BLaER1 treated with 17β-estradiol and CSF1 and Interleukin-3, amounts not matched to agents 10 nM and 100 nM (cell line): ENCODE measurements around the gene COPG2.

Experiments
- H3K27ac ChIP-seq, 11 experiments: shearing (Covaris generic); formaldehyde crosslinking; 2 replicates each; pipeline ENCODE4 v1.8.1; 2022
- H3K27me3 ChIP-seq, 11 experiments: shearing (Covaris generic); formaldehyde crosslinking; 2 replicates each; pipeline ENCODE4 v1.8.1; 2022
- H3K36me3 ChIP-seq, 11 experiments: shearing (Covaris generic); formaldehyde crosslinking; 2 replicates each; pipeline ENCODE4 v1.8.1; 2022
- H3K4me1 ChIP-seq, 10 experiments: shearing (Covaris generic); formaldehyde crosslinking; 2 replicates each; pipeline ENCODE4 v1.8.1; 2022
- H3K4me2 ChIP-seq, 11 experiments: shearing (Covaris generic); formaldehyde crosslinking; 2 replicates each; pipeline ENCODE4 v1.8.1; 2022
- H3K4me3 ChIP-seq, 10 experiments: shearing (Covaris generic); formaldehyde crosslinking; 2 replicates each; pipeline ENCODE4 v1.8.1; 2022
- H3K9ac ChIP-seq, 11 experiments: shearing (Covaris generic); formaldehyde crosslinking; 2 replicates each; pipeline ENCODE4 v1.8.1; 2022
- H3K9me3 ChIP-seq, 11 experiments: shearing (Covaris generic); formaldehyde crosslinking; replicated peaks in 1 of 11; 2 replicates each; pipeline ENCODE4 v1.8.1; 2022
- H4K20me1 ChIP-seq, 11 experiments: shearing (Covaris generic); formaldehyde crosslinking; 2 replicates each; pipeline ENCODE4 v1.8.1; 2022
- Cebpa-rat ChIP-seq, 11 experiments: shearing (Covaris generic); IDR thresholded peaks; 2 replicates each; pipeline ENCODE4 v1.8.1; 2022

The COPG2 gene

DNA sequence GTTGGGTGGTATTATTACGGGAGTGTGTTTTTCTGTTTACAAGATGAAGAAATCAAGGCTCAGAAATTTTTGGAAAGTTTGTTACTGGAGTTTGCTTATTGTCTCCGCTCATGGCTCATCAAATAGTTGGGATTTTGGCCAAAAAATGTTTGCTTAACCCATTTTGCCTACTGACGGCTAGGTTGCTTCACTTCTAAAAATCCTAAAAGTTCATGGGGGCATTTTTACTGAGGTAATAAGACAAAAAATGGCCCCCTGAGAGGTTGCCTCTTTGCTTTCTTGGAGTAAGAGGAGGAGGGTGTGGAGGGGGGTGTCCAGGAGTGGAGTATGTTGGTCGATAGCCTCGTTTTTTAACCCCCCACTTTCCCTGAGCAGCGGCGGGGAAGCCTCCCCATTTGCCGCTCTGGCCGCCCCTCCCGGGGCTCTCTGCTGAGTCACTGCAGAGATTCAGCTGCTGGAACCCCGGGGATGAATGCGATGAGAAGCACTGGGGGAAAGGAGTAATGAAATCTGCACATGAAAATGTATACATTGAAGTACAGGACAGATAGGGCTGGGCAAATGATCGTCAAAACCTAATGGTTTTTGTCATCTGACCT, 175.2 kb downstream of the COPG2 start:
- H3K27me3 ChIP-seq = peaks cover 0 to 29% (median 19%) of the 10 kb centered on the region in 11 experiments; a peak in 13 of 22 replicates
- H3K9ac ChIP-seq = no peak overlapping the region
- no peak for TF ChIP-seq Cebpa-rat (IDR thresholded peaks at IDR 0.05)
- peaks cover 37 to 45% (median 43%) of the 10 kb centered on the region in 11 experiments for H3K9me3 ChIP-seq
- H3K4me3 ChIP-seq = peak overlapping the region in 2 of 10 experiments; percentile 7 to 19; a peak in 1 of 20 replicates
- H3K4me1 ChIP-seq = no peaks in the 10 kb centered on the region
- no peak overlapping the region for H3K27ac ChIP-seq
- H3K4me2 ChIP-seq = no peak overlapping the region
- no peaks in the 10 kb centered on the region for H4K20me1 ChIP-seq
- 0 out of 22 replicates have a peak, but pooled peaks cover 0 to 4% (median 0%) of the 10 kb centered on the region in 11 experiments for H3K36me3 ChIP-seq

DNA sequence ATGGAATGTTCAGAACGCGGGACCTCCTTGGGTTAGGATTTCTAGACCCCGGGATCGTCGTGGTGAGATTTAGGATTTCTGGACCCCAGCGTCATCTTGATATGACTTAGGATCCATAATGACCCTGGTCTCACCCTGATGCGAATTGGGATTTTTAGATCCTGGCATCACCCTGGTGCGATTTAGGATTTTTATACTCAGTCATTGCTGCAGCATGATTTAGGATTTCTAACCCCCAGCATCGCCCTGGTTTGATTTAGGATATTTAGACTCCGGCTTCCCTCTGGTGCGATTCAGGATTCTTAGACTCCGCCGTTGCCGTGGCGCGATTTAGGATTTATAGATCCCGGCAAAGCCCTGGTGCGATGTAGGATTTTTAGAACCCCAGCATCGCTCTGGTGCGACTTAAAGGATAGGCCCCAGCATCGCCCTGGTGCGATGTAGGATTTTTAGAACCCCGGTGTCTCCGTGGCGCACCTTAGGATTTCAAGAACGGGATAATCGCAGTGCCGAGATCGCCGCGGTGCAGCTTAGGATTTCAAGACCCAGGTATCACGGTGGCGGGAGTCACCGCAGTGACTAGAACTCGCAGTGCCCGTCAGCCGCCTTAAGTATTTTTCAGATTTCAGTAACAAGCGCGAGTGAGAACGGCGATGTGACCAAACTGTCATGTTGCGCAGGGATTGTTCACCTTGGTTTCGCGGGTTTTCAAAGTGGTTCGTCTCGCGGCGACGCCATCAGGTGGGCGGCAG, 175.8 kb downstream of the COPG2 start:
- Histone ChIP-seq H3K4me2 (no peak overlapping the region), H3K36me3 (0 out of 22 replicates have a peak, but pooled peaks cover 0 to 4% (median 0%) of the 10 kb centered on the region in 11 experiments), H3K4me1 (no peaks in the 10 kb centered on the region), H3K9ac (no peak overlapping the region), H3K4me3 (peak overlapping the region in 6 of 10 experiments; percentile 16 to 33 (median 18); a peak in 5 of 20 replicates), H3K27me3 (peaks cover 0 to 29% (median 19%) of the 10 kb centered on the region in 11 experiments; a peak in 13 of 22 replicates), H4K20me1 (no peaks in the 10 kb centered on the region), H3K9me3 (peaks cover 37 to 45% (median 43%) of the 10 kb centered on the region in 11 experiments), H3K27ac (no peak overlapping the region)
- no peak for TF ChIP-seq Cebpa-rat (IDR thresholded peaks at IDR 0.05)

DNA sequence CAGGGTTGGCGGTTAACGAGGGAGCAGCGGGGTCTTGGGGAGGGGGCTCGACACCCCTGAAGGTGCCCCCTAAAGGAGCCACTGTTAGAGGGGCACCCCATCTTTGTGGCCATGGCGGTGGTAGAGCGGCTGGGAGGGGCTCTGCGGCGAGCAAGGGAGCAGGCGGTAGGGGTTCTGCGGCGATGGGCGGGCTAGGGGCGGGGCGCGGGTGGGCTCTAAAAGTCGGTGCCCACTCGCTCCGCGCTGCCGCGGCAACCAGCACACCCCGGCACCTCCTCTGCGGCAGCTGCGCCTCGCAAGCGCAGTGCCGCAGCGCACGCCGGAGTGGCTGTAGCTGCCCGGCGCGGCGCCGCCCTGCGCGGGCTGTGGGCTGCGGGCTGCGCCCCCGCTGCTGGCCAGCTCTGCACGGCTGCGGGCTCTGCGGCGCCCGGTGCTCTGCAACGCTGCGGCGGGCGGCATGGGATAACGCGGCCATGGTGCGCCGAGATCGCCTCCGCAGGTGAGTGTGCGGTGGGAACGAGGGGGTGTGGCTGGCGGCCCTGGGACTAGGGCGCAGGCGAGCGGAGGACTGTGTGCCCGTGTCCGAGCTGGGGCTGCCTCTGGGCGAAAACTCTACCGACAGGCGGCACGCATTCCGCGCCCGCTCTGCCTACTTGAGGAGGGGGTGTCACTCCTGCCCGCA, 176.6 kb downstream of the COPG2 start, which contains the start of gene MEST:
MEST (plus strand) TSS at position 245 of the 682 bp plus-strand sequence; CDS start at position 474, 229 bp downstream.
- Histone ChIP-seq H3K4me2 (no peak within 1 kb of the TSS), H3K4me3 (peak within 1 kb of the TSS in 7 of 10 experiments; percentile 10 to 33 (median 17); a peak in 5 of 20 replicates), H3K9ac (no peak within 1 kb of the TSS)

DNA sequence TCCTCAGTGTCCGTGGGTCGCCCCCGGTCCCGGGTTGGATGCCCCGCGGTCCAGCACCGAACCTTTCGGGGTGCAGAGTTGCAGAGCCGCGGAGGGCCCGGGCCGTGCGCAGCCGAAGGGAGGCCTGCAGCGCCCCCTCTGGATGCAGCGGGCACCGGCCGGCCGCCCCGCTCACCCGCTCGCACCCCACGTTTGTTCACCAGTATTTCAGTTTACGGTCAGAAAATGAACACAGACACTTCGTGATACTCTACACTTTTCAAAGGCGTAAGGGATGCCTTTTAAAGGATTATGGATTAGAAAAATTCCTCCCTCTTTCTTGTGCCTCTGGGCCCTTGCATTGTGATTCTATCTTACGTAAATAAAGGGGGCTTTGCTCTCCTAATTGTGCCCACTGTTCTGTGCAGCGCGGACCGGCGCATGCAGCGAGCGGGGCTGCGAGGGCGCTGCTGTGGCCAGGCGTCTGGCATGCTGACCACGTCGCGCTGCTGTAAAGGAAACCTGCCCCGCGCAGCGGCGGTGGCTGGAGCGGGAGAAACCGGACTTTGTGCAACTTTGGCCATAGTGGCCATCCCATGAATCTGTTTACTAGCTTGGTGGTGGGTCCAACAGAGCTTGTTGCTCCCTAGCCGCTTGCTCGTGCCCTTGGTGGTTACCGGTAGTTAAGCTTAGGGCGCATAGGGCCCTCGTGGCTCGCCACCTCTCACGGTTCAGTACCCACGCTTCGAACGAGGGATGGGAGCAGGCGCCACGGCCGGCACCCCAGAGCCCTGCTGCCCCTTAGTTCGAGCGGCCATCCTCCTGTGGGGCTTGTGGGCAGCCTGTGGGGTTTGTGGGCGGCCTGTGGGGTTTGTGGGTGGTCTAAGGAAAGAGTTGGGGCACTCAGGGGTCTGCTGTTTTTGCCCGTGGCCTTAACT, 177.4 kb downstream of the COPG2 start:
- peaks cover 0 to 7% (median 0%) of the 10 kb centered on the region in 10 experiments; a peak in 1 of 20 replicates for H3K4me1 ChIP-seq
- TF ChIP-seq Cebpa-rat (IDR thresholded peaks at IDR 0.05) = no peak
- 0 out of 22 replicates have a peak, but pooled peaks cover 0 to 4% (median 0%) of the 10 kb centered on the region in 11 experiments for H3K36me3 ChIP-seq
- no peaks in the 10 kb centered on the region for H4K20me1 ChIP-seq
- H3K4me2 ChIP-seq = no peak overlapping the region
- H3K9me3 ChIP-seq = peaks cover 41 to 53% (median 50%) of the 10 kb centered on the region in 11 experiments
- H3K4me3 ChIP-seq = 0 out of 20 replicates have a peak overlapping the region, but pooled peaks of 1 of the 10 experiments have one; percentile 10
- no peak overlapping the region for H3K27ac ChIP-seq
- no peak overlapping the region for H3K9ac ChIP-seq
- H3K27me3 ChIP-seq = peaks cover 10 to 43% (median 29%) of the 10 kb centered on the region in 11 experiments

More for the DNA sequence above, 176.6 kb downstream of the COPG2 start, which contains the start of gene MEST:
- Histone ChIP-seq H3K4me1 (no peaks in the 10 kb centered on the region), H3K27ac (no peak within 1 kb of the TSS), H3K27me3 (peaks cover 2 to 35% (median 21%) of the 10 kb centered on the region in 11 experiments; a peak in 18 of 22 replicates), H3K9me3 (peaks cover 37 to 45% (median 43%) of the 10 kb centered on the region in 11 experiments), H4K20me1 (no peaks in the 10 kb centered on the region), H3K36me3 (0 out of 22 replicates have a peak, but pooled peaks cover 0 to 4% (median 0%) of the 10 kb centered on the region in 11 experiments)
- no peak for TF ChIP-seq Cebpa-rat (IDR thresholded peaks at IDR 0.05)

DNA sequence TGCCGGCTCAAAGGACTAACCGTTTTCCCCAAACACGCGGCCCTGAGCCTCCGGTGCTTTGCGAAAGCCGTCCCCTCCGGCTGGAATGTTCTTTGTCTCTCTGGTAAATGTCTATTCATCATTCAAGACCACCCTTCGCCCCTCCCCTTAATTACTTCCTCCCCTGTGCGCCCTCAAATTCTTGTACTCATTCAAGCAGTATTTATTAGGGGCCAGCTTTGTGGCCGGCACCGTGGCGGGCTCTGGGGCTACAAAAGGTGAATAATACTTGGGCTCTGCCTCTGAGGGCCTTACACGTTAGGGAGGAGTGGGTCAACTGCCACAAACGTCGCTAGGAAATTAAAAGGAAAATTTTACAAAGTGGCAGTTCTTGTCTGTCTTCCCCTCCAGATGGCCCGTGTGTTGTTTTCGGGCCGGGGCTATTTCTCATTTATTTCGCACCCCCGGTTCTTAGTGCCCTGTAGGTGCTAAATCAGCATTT, 178.2 kb downstream of the COPG2 start:
- Histone ChIP-seq H3K27ac (no peak overlapping the region), H4K20me1 (no peaks in the 10 kb centered on the region), H3K36me3 (0 out of 22 replicates have a peak, but pooled peaks cover 0 to 4% (median 0%) of the 10 kb centered on the region in 11 experiments), H3K27me3 (peaks cover 15 to 51% (median 37%) of the 10 kb centered on the region in 11 experiments), H3K4me3 (no peak overlapping the region), H3K4me1 (peaks cover 0 to 7% (median 0%) of the 10 kb centered on the region in 10 experiments; a peak in 1 of 20 replicates), H3K4me2 (no peak overlapping the region), H3K9ac (no peak overlapping the region), H3K9me3 (peaks cover 49 to 61% (median 56%) of the 10 kb centered on the region in 11 experiments)
- TF ChIP-seq Cebpa-rat (IDR thresholded peaks at IDR 0.05) = no peak

DNA sequence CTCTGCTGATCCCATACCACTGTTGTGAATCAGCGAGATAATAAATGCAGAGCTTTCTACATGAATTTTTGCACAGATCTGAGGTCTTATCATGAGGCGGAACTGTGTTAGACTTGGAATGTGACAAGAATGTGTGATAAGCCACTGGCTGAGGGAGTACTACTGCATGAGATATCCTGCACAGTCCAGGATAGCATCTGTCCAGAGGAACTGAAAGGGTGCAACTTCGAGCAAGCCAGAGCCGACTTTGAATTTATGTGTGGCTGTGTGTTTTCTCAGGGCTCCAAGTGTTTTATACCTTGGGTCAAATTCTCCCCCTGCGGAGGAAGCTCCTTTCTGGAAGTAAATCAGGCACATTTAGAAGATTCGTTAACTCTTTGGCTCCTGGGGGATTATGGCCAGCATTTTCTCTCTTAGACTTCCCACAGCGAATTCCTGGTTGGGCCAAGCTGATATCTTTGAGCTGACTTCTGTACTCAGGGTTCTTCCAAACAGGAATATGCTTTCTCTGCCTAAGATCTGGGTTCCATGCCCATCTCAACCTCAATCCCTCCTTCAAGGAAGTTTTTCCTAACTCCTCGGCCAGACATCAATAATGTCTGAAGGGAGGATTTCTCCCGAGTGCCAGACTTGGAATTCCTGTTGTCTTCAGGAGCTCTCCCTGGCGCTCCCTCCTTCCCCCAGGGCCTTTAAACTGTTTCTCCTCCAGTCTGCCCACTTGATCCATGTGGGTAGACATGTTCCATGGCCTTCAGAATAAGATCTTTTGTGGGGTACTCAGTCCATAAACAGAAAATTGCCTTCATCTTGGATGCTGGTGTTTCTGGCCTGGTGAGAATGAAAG, 179.2 kb downstream of the COPG2 start:
- H3K4me1 ChIP-seq = peaks cover 0 to 7% (median 0%) of the 10 kb centered on the region in 10 experiments; a peak in 1 of 20 replicates
- no peak overlapping the region for H3K4me2 ChIP-seq
- peaks cover 49 to 60% (median 56%) of the 10 kb centered on the region in 11 experiments for H3K9me3 ChIP-seq
- no peak overlapping the region for H3K9ac ChIP-seq
- H3K4me3 ChIP-seq = no peak overlapping the region
- H4K20me1 ChIP-seq = no peaks in the 10 kb centered on the region
- H3K27ac ChIP-seq = no peak overlapping the region
- H3K27me3 ChIP-seq = peaks cover 15 to 53% (median 40%) of the 10 kb centered on the region in 11 experiments
- 0 out of 22 replicates have a peak, but pooled peaks cover 0 to 4% (median 0%) of the 10 kb centered on the region in 11 experiments for H3K36me3 ChIP-seq
- TF ChIP-seq Cebpa-rat (IDR thresholded peaks at IDR 0.05) = no peak
